SIG-M5 treated with dmso at 0.1 percent for 504 hours (cell line): ENCODE measurements around the gene CD48.
A peak's percentile ranks its signal among the peaks of the same experiment; 100 is the strongest.
"Not testable (repeated sequence)": the region's sequence is repeated elsewhere in the genome, so short reads cannot be mapped to it uniquely, and the experiment has no call there.

Experiments used
- DNase-seq: peaks from one replicate; lab custom pipeline; 2025; ENCODE audit not compliant: unreplicated experiment; lab: John Stamatoyannopoulos, UW

The CD48 gene

GRCh38 chr1:160656737-160657136 lies 54.9 kb downstream of the CD48 start:
- DNase-seq, result no peak

- no peak for DNase-seq
Measured at GRCh38 chr1:160653620-160654016, 58.0 kb downstream of the CD48 start.

- DNase-seq, result no peak
Measured at GRCh38 chr1:160652924-160653619, 58.5 kb downstream of the CD48 start.

GRCh38 chr1:160652065-160652641 lies 59.5 kb downstream of the CD48 start:
- not testable (repeated sequence) for DNase-seq

- DNase-seq, result no peak
Measured at GRCh38 chr1:160651433-160652064, 60.1 kb downstream of the CD48 start.

- DNase-seq, result no peak
Measured at GRCh38 chr1:160647329-160647720, 64.3 kb downstream of the CD48 start.

- no peak for DNase-seq
Measured at GRCh38 chr1:160646711-160647328, 64.8 kb downstream of the CD48 start, which contains the start of gene SLAMF1. Gene SLAMF1, minus strand, starts transcription at chr1:160647044. Its CDS starts 99 bp downstream, at chr1:160646945.

- no peak for DNase-seq
Measured at GRCh38 chr1:160646180-160646579, 65.4 kb downstream of the CD48 start.

- DNase-seq, result no peak
Measured at GRCh38 chr1:160645386-160646130, 66.1 kb downstream of the CD48 start.

- no peak for DNase-seq
Measured at GRCh38 chr1:160644399-160644798, 67.2 kb downstream of the CD48 start.

- DNase-seq, result no peak
Measured at GRCh38 chr1:160643138-160643537, 68.5 kb downstream of the CD48 start.

GRCh38 chr1:160642281-160642644 lies 69.4 kb downstream of the CD48 start:
- no peak for DNase-seq

- DNase-seq, result peak; percentile 62
Measured at GRCh38 chr1:160641323-160642280, 70.0 kb downstream of the CD48 start.

- peak; percentile 69 for DNase-seq
Measured at GRCh38 chr1:160640359-160641123, 71.1 kb downstream of the CD48 start.

- no peak for DNase-seq
Measured at GRCh38 chr1:160639652-160640051, 72.0 kb downstream of the CD48 start.

- DNase-seq, result peak; percentile 26
Measured at GRCh38 chr1:160638926-160639325, 72.7 kb downstream of the CD48 start.

- DNase-seq, result no peak
Measured at GRCh38 chr1:160638540-160638857, 73.1 kb downstream of the CD48 start.

- no peak for DNase-seq
Measured at GRCh38 chr1:160637821-160638539, 73.6 kb downstream of the CD48 start.

- no peak for DNase-seq
Measured at GRCh38 chr1:160637065-160637464, 74.6 kb downstream of the CD48 start.
